AG10803 (cell line): Measurements from ENCODE around the gene RUNX1.
"Not testable (repeated sequence)": the region's sequence is repeated elsewhere in the genome, so short reads cannot be mapped to it uniquely, and the experiment has no call there.

Source experiments
- DNase-seq: peaks from one replicate; pipeline ENCODE4 v3.0.0; 2010; ENCODE audit warnings: low read depth
- H3K4me3 ChIP-seq: 2 replicates; pipeline ENCODE4 v1.5.1; 2011; ENCODE audit warnings: mild to moderate bottlenecking, low read length, control low read depth
- CTCF ChIP-seq: conservative IDR thresholded peaks from 2 replicates; pipeline ENCODE4 v1.5.1; 2011; ENCODE audit warnings: mild to moderate bottlenecking, low read length, control low read depth, inconsistent platforms

RUNX1 gene

GRCh38 chr21:34970566-34970965, 78.5 kb downstream of the RUNX1 start:
- TF ChIP-seq CTCF: no peak
- no peak overlapping the region for H3K4me3 ChIP-seq
- DNase-seq: no peak

GRCh38 chr21:34970167-34970500, 79.0 kb downstream of the RUNX1 start:
- no peak overlapping the region for H3K4me3 ChIP-seq
- peak; percentile 59 for DNase-seq
- TF ChIP-seq CTCF: no peak

GRCh38 chr21:34969423-34970166, 79.5 kb downstream of the RUNX1 start:
- H3K4me3 ChIP-seq: no peak overlapping the region
- no peak for TF ChIP-seq CTCF
- no peak for DNase-seq

GRCh38 chr21:34968414-34969333, 80.4 kb downstream of the RUNX1 start:
- no peak overlapping the region for H3K4me3 ChIP-seq
- no peak for TF ChIP-seq CTCF
- no peak for DNase-seq

GRCh38 chr21:34967509-34968289, 81.4 kb downstream of the RUNX1 start:
- no peak overlapping the region for H3K4me3 ChIP-seq
- no peak for DNase-seq
- no peak for TF ChIP-seq CTCF

- not testable (repeated sequence) for DNase-seq, H3K4me3 ChIP-seq
Measured at GRCh38 chr21:34966881-34967280, 82.2 kb downstream of the RUNX1 start.
